Astrocyte (in vitro differentiated cells and primary cell): ENCODE results near the gene SPDYE16.
"Not testable (repeated sequence)": the region's sequence is repeated elsewhere in the genome, so short reads cannot be mapped to it uniquely, and the experiment has no call there.

Experiments used
- CTCF ChIP-seq: IDR thresholded peaks from 2 replicates; pipeline ENCODE4 v1.5.1; 2011; ENCODE audit warnings: low read depth, mild to moderate bottlenecking, inconsistent platforms, low read length, moderate library complexity; ENCODE audit not compliant: insufficient read depth
- EZH2 ChIP-seq: IDR thresholded peaks from 2 replicates; pipeline ENCODE4 v1.6.1; 2012; ENCODE audit warnings: mild to moderate bottlenecking, low read length, inconsistent platforms; ENCODE audit not compliant: insufficient read depth

- not testable (repeated sequence) for TF ChIP-seq CTCF, EZH2
These were observed 8.9 kb upstream of the SPDYE16 start for GRCh38 chr7:76551992-76552391.
